Kidney tubule cell (primary cell): ENCODE data around the gene VWC2L.

Source experiments
- DNase-seq: peaks from one replicate; pipeline ENCODE4 v3.0.0-alpha.2; 2018; ENCODE audit warnings: low spot score

The VWC2L gene

DNA sequence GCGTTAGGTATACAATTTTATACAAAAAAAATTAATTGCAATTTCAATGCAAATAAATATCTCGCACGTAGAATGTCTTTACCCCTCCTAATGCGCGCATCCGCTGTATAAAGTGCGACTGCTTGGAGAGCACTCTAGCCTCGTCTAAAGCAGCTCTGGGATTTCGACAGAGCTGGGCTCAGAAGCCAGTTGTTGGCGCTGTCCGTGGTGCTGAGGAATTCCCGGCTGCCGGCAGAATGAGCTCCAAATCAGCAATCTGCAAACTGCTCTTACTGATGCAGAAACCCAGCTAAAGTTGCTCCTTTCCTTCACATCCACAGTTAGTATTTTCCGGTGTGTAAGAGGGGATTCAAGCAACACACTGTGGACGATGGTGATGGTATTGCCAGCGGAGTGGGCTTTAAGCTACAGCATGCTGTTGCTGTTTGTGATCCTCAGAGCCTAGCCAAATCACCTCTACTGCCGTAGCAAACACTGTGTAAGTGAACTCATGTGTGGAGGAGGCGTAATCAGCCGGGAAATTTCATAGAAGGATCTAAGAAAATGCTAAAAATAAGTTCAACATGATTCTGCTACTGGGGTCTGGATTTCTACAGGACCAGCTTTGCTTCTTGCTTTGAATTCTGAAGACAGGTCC lies at the start of gene VWC2L:
TSS of gene VWC2L (plus strand) at position 137 of the 637 bp plus-strand sequence. CDS start 3,140 bp downstream, outside the sequence.
- DNase-seq, result peak; percentile 73

DNA sequence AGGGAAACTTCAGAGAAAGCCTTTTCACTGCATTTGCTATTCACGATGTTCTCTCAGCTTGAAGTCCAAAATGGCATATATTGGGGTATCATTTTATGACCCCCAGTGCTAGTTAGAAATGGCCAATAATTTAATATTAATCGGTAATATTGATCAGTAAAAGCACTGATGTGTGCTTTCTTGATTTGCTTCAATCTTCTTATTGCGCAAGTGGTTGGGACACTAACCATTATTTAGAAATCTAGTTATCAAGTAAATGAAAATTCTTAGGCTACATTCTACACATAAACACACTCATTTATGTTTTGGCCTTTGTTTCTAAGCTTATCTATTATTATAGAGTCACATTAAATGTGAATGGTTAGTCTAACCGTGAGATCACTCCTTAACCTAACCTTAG lies 49.7 kb upstream of the VWC2L start:
- DNase-seq, result no peak

DNA sequence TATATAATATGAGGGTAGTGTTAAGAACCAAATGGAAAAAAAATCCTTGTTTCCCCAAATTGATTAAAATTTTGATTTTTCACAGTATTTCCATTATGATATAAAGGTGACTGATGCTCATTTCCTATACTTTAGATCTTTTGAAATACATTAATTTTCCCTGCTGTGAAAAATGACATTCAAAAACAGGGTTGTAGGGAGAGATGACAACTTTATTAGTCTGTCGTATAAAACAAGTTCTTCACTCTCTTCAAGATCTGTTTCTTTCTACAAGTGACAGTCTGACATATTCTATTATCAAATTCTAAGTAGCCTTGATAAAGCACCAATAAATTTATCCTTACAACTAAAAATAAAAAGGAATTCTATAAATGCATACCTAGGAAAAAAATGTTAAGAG lies 45.3 kb upstream of the VWC2L start:
- DNase-seq, result no peak

DNA sequence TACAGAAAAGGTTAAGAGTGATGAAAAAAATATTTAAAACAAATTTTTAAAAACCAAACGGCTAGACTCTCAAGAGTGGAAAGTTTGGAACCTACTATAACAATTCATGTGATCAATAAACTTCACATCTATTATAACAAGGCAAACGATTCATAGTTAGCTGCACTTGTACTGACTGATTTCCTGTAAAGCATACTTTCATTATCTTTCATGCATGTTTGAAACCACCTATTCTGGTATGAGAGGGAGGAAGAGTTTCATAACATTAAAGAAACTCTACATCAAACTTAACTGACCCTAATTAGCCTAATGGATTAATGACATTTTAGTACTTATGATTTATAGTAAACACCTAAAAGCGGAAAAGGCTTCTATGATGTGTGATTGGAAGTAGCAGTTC lies 43.7 kb upstream of the VWC2L start:
- DNase-seq, result no peak

DNA sequence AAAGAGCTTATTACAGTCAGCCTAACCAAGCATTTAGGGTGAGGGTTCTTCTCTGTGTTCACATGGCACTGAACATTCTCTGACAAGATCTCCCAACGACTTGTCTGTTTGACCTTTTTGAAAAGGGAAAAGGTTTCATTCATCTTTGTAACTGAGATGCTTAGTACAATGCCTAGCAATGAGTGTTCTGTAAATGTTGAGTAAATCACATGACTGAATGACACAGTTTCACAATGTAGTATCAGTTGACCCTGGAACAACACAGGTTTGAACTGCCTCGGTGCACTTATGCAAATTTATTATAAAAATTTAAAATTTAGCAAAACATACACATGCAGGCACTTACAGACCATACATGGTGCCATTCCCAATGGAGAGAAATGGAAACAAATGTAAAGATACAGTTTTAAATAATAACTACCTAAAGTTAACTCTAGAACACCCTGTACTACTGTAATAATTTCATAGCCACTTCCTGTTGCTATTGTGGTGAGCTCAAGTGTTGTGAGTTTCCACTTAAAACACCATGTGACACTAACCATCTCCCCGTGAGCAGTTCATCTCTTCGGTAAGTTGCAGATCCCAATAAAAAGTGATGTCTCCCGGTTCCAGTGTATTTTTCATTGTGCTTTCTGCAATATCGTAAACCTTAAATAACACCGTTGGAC lies 34.1 kb upstream of the VWC2L start:
- no peak for DNase-seq

DNA sequence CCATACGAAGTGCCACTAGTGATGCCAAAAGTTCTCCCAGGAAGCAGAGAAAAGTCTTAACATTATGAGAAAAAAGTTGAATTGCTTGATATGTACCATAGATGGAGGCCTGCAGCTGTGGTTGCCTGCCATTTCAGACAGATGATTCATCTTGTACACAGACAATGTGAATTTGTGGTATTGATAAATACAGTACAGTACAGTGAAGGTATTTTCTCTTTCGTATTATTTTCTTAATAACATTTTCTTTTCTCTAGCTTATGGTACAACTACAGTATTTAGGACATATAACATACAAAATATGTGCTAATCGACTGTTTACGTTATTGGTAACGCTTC lies 33.6 kb upstream of the VWC2L start:
- peak; percentile 18 for DNase-seq

DNA sequence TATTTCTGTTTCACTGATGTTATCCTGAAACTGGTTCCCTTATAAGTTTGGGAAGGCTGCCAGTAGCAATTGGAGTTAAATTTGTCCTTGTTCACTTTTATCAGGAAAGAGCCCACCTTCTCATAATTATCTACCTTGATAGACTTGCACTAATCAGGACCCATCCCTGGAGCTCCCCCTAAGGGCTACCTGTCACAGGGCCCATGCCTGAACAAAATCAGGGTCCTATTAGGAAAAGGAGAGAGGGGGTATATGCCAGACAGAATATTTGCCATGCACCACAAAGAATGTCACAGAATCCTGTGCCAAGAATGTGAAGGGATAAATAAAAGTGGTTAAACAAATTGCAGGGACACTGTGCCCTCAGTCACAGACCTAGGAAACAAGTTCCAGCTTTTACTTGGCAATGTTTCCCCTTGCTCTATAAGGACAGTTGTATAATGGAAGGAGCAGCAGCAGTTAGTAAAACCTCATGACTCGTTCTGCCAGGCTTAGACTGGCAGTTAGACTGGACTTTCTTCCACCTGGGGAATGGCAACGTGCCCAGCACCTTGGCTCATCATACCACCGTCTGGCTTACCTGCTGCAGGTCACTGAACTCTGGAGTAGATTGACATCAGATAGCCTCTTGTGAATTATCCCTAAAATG lies 32.3 kb upstream of the VWC2L start:
- DNase-seq, result peak; percentile 29

DNA sequence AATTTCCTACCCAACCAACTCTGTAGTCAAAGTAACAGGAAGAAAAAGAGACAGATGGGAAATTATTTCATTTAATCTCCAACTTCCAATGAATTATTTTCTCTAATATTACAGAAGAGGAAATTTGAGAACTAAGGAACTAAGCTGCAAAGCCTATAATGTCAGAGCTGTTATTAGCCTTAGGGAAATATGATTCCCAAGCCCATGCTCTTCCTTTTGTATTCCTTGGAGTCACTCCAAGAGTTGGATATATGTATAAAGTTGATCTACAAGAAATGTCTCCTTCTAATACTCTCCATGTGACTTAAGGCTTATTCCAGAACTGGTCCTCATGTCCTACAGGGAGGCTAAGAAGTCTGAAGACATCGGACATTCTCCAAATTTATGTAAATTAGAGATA lies 31.6 kb upstream of the VWC2L start:
- DNase-seq, result no peak

DNA sequence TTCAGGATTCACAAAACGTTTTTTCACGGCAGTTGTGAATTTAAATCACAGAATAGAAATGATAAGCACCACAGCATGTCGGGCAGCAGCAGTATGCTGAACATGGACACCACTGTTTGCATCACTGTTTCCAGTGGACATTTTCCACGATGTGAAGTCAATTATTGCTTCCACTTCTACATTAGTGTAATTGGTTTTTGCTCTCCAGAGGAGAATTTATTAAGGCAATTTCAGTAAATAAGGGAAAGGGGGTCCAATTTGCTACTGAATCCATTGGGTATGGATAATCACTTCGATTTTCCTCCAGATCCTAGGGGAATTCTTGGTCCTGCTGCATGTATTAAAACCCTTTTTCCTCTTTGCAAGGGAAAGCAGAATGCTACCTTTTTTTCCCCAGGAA lies 30.2 kb upstream of the VWC2L start:
- no peak for DNase-seq

DNA sequence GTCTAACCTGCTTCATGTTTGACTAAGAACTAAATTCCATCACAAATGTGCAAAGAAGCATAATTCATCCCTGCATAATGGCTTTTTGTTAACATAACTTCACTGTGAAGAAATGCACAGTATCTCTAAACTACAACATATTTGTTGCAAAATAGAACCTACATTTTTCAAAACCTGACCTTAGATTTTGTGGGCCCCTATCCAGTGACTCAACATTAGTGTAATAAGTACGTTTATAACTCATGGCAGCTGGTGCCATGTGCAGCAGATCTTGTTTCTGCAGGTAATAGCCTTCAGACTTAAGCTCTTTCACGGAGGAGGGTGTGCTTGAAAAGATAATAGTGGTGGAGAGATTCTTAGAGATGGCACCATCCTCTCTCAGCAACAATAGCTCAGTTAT lies 28.6 kb upstream of the VWC2L start:
- DNase-seq, result no peak

DNA sequence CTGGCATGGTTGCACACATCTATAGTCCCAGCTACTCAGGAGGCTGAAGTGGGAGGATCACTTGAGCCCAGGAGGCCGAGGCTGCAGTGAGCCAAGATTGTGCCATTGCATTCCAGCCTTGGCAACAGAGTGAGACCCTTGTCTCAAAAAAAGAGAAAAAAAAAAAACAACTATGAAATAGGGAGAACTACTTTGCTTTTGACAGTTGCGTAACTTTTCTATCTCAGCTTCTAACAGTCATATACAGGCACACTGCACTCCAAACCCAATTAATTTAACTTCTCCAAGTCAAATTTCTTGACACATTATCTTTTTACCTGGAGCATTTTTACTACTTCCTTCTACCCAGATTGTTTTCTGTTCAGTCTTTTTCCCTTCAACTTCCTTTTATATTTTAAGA lies 24.1 kb upstream of the VWC2L start:
- no peak for DNase-seq

DNA sequence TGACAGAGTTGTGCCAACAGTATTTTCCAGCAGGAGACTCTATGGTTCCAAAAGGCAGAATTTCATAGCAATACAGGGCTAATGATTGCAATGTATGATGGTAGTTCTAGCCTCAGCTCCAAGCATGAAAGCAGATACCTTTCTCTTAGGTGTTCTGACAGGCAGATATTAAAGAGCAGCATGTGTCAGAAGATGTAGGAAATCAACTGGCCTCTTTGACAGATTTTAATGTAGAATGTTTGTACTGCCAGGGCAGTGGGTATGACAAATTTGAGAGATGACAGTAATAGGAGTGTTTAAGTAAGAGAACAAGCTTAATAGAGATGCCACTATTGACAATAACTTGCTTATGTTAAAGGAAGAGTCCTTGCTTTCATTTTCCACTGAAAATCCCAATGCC lies 21.5 kb upstream of the VWC2L start:
- DNase-seq, result no peak

DNA sequence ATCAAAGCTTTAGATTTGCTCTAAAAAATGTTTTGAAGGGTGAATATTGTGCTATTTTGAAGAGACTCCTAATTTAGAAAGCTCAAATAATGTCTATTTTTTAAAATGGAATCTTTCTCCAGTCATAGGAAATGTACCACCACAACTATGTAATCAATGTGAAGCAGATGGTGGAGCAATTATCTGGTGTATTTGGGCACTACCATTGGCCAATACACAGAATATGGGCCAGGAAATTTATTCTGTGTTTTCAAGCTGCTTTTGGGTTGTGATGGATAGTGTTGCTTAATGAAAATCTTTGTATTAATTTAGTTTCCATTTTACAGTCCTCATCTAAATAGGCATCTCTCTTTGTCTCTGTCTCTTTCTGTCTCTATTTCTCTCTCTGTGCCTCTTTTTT lies 17.1 kb upstream of the VWC2L start:
- no peak for DNase-seq

DNA sequence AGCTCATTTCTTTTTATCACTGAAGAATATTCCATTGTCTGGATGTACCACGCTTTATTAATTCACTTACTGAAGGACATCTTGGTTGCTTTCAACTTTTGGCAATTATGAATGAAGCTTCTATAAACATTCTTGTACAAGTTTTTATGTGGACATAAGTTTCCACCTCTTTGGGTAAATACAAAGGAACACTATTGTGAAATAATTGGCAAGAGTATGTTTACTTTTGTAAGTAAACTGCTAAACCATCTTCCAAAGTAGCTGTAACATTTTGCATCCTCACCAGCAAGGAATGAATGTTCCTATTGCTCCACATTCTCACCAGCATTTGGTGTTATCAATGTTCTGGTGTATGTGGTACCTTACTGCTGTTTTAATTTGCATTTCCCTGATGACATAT lies 15.8 kb upstream of the VWC2L start:
- DNase-seq, result no peak

DNA sequence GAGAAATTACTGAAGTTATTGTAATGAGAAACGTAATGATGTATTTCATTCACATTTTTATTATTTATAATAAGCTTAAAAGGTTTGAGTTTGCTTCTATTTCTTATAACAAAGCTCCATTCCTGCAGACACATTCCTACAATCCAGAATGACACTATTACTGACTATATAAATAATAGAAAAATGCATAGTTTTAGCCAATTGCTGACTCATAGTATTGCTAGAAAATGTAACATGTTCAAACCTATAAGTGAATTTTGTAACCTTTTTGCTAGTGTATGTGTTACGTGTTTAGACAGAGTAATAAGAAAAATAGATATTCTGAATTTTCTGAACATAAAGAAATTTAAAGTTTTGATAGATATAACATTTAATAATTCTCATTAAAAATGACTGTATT lies 9.3 kb upstream of the VWC2L start:
- no peak for DNase-seq

DNA sequence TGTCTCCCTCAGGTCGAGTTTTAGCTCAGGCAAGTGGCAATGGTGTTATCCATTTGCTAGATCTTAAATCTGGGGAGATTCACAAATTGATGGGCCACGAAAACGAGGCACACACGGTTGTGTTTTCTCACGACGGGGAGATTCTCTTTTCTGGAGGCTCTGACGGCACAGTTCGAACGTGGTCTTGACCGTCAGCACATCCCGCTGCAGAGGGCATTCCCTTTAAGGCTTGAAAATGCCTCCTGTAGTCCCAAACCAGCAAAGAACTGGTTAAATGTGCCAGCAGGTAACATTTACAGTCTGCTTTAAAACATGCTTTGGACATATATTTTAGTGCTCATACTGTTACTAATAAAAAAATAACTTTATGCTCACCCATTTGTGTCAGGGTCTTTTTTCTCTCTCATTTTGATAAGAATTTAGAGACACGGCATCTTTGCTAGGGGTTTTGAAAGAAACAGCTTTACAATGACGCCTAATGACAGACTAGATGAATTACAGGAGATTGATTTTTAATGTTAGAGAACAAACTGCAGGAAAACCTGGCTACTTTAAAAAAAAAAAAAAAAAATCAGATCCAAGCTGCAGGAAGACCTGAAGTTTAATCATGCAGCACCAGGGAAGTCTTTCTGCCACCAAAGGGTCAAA lies 602 bp upstream of the VWC2L start:
- no peak for DNase-seq

DNA sequence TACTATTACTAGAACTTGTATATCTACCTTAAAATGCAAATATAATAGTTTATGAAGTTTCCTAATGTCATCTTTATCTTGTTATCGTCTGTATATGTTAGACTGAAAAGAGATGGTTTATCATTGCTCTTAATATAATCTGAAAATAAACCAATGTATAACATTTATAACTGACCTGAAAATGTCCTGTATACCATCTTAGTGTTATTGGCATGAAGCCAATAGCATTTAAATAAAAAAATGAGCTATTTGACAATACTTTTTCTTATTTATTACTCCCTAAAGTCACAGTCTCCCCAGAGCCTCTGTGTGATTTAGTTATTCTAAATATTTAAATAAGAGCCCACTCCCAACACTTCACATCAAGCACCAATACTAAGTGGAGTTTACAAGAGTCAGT lies 1.8 kb downstream of the VWC2L start:
- no peak for DNase-seq

DNA sequence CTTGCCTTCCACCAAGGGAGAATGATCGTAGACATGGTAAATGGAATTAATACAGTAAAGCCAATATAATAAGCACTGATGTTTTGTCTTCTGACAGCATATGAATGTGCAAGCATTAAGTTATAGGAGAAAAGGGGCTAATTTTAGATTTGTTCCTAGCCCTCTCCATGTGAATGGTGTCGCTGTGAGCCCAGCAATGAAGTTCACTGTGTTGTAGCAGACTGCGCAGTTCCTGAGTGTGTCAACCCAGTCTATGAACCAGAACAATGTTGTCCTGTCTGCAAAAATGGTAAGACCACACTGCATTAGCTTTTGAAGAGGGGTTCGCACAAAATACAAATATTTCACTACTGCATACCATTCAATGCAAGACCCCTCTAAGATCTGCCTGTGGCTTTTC lies 25.6 kb downstream of the VWC2L start:
- DNase-seq, result no peak

DNA sequence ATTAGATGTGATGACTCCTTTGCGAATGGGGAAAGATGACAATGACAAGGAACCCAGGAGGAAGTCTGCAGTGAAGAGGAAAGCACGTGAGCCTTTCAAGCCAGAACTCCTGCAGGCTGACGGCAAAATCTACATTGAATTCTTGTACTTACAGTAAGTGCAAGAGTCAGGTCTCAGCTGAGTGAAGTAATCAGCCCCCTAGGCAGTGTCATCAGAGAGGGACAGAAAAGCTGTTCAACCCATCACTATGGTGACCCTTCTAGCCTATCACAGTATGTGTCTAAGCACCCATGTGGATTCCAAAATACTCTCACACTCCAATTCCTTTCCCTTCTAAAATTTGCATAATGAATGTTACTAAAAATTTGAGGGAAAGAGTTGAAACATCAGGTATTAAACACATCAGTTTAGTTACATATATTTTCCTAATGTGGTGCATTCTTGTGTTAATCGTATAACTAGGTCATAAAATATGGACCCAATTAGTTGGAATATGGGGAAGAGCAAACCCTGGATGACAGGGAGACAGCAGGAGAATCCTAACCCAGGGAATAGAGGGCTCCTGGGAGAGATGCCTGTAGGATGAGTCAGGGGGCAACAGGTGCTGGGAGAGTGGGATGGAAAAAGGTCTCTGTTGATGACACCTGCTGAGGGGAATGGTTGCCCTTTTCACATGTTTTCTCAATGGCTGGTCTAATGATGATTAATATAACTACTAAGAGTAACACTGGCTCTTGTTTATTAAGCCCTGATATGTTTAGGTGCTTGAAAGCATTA lies 39.5 kb downstream of the VWC2L start:
- peak; percentile 24 for DNase-seq

DNA sequence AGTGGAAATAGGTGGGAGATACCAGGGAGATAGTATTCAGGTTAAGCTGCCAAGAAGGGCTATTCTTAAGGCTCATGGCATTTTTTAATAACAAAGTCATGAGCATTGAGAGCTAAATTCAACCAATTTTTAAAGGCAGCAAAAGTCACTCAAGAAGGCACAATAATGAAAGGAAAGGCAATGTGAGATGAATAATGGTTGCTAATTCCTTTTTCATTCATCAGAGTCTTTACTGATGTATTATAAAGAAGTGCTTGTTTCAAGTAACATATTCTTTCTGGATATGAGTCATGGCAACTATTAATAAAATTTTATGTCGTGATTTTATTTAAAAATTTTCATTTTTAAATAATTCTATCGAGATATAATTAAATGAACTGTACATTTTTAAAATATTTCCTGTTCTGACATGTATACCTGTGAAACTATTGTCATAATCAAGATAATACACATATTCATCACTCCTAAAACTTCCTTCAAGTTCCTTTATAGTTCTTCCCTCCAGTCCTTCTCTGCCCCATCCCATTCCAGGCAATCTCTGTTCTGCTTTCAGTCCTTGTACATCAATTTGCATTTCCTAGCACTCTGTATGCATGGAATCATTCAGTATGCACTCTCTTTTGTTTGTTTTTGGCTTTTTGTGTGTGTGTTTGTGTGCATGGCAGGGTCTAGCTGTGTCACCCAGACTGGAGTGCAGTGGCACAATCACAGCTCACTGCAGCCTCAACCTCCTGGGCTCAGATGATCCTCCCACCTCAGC lies 40.8 kb downstream of the VWC2L start:
- no peak for DNase-seq

DNA sequence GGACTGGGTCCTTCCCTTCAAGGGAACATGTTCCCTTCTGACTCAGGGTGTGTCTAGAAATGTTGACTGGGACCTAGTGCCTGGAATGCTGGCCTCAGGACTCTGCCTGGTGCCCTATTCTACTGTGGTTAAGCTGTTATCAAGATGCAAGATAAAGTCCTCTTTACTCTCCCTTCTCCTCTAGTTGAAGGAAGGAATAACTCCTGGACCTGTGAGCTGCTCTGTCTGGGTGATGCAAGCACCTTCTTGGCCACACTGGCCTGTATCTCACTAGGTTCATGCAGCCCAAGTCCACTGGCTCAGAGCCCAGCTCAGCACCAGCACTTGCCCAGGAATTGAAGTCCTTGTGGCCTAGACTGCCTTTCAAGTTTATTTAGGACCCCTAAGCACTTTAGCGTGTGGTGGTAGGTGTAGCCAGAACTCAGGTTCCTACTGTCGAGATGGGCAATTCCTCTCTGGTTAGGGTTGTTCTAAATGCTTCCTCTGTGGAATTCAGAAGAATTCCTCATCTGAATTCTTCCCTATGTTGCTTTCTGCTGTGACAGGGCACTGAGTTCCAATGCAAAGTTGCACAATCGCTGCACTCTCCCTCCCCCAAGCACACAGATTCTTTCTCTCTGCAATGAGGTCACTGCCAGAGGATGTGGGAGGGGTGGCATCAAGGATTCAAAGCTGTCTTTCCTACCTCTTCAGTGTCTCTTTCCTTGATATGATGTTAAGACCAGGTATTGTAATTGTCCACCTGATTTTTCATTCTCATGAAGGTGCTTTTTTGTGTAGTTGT lies 54.7 kb downstream of the VWC2L start:
- peak; percentile 58 for DNase-seq
